ENCODE results near the gene GPR108. TPM values are rescaled to one million over a fixed set of nuclear protein-coding genes. Genes with fewer than 3 reads are reported as not detected.

Gene GPR108
- total RNA-seq, 1 experiment from 2014 or later, result 43.0 TPM

- H3K4me3 ChIP-seq (ENCODE audit: low read depth in 2 of 2, low read length in 2 of 2), result peak overlapping the region; percentile 73 to 81
- H3K9me3 ChIP-seq (ENCODE audit: control insufficient read depth, insufficient read depth, low read depth, low read length), result no peaks in the 10 kb centered on the region
- intact Hi-C loops (cut with micrococcal nuclease; ENCODE audit: unreplicated experiment), result loop anchor here (2.0 kb wide), 1 partner anchor 123 kb away; no protein-coding TSS in a partner anchor
- H3K27me3 ChIP-seq (ENCODE audit: control insufficient read depth, insufficient read depth, low read length), result no peaks in the 10 kb centered on the region
- in situ Hi-C loops (cut with HindIII; ENCODE audit: low pct_unique_long_range_greater_than_20kb, low sequenced_read_pairs), result no loop called here
- DNase-seq (ENCODE audit: low read depth, low spot score), result no peak
- peak overlapping the region; percentile 89 for H3K27ac ChIP-seq (ENCODE audit: low read length)
- no peaks in the 10 kb centered on the region; the same call in none of the 2 replicates for H3K36me3 ChIP-seq (ENCODE audit: control insufficient read depth, insufficient read depth, low read length)
- ChIA-PET CTCF (no interaction called here), POLR2A (interaction anchor here (0.6 kb wide), 1 partner anchor 12 kb away, joined by 4 read pairs; no protein-coding TSS in a partner anchor)
- TF ChIP-seq REST (IDR thresholded peaks at IDR 0.05; ENCODE audit: insufficient read depth in 1 of 2, low read depth in 2 of 2, low read length in 1 of 2) (no peak), SIN3A (IDR thresholded peaks at IDR 0.05; ENCODE audit: borderline replicate concordance, insufficient read depth, low read depth, low read length) (no peak), CTCF (IDR thresholded peaks at IDR 0.05) (no peak), POLR2AphosphoS5 (IDR thresholded peaks at IDR 0.05; ENCODE audit: low read depth, low read length) (no peak), TCF7L2 (IDR thresholded peaks at IDR 0.05; ENCODE audit: low read depth, low read length) (no peak)
- 0 out of 2 replicates have a peak, but pooled peaks have one; percentile 9 for ATAC-seq
- H3K4me1 ChIP-seq (ENCODE audit: control insufficient read depth, insufficient read depth, low read length), result peaks cover 37% of the 10 kb centered on the region
- TSS peak; percentile 63 for BruUV-seq (replicated peaks)
These were observed 2.7 kb upstream of the GPR108 start for GRCh38 chr19:6739883-6740588.

- peaks cover 33% of the 10 kb centered on the region for H3K4me1 ChIP-seq (ENCODE audit: control insufficient read depth, insufficient read depth, low read length)
- no peaks in the 10 kb centered on the region; the same call in none of the 2 replicates for H3K36me3 ChIP-seq (ENCODE audit: control insufficient read depth, insufficient read depth, low read length)
- TF ChIP-seq SIN3A (IDR thresholded peaks at IDR 0.05; ENCODE audit: borderline replicate concordance, insufficient read depth, low read depth, low read length) (no peak), POLR2AphosphoS5 (IDR thresholded peaks at IDR 0.05; ENCODE audit: low read depth, low read length) (no peak), REST (IDR thresholded peaks at IDR 0.05; ENCODE audit: insufficient read depth in 1 of 2, low read depth in 2 of 2, low read length in 1 of 2) (no peak), TCF7L2 (IDR thresholded peaks at IDR 0.05; ENCODE audit: low read depth, low read length) (no peak), CTCF (IDR thresholded peaks at IDR 0.05) (no peak)
- H3K27me3 ChIP-seq (ENCODE audit: control insufficient read depth, insufficient read depth, low read length), result no peaks in the 10 kb centered on the region
- peak within 1 kb of the TSS; percentile 73 to 81 for H3K4me3 ChIP-seq (ENCODE audit: low read depth in 2 of 2, low read length in 2 of 2)
- H3K27ac ChIP-seq (ENCODE audit: low read length), result peak within 1 kb of the TSS; percentile 92
- BruUV-seq (replicated peaks), result no TSS peak
- no peaks in the 10 kb centered on the region for H3K9me3 ChIP-seq (ENCODE audit: control insufficient read depth, insufficient read depth, low read depth, low read length)
- intact Hi-C loops (cut with micrococcal nuclease; ENCODE audit: unreplicated experiment), result loop anchor here (2.0 kb wide), 1 partner anchor 123 kb away; no protein-coding TSS in a partner anchor
- in situ Hi-C loops (cut with HindIII; ENCODE audit: low pct_unique_long_range_greater_than_20kb, low sequenced_read_pairs), result no loop called here
- CTCF ChIA-PET, result interaction anchor here (1.4 kb wide), 1 partner anchor 124 kb away, joined by 11 read pairs; no protein-coding TSS in a partner anchor
- ATAC-seq (peak; percentile 10), DNase-seq (ENCODE audit: low read depth, low spot score) (no peak)
- POLR2A ChIA-PET, result interaction anchor here (0.6 kb wide), 1 partner anchor 13 kb away, joined by 4 read pairs; no protein-coding TSS in a partner anchor
These were observed 2.1 kb upstream of the GPR108 start, which contains the start of gene TRIP10 for GRCh38 chr19:6739390-6739882. Gene TRIP10 (plus strand): TSS chr19:6739680. CDS start chr19:6739762, 82 bp downstream.
